Measurements from ENCODE around the gene SUN5.

SUN5 gene

DNA sequence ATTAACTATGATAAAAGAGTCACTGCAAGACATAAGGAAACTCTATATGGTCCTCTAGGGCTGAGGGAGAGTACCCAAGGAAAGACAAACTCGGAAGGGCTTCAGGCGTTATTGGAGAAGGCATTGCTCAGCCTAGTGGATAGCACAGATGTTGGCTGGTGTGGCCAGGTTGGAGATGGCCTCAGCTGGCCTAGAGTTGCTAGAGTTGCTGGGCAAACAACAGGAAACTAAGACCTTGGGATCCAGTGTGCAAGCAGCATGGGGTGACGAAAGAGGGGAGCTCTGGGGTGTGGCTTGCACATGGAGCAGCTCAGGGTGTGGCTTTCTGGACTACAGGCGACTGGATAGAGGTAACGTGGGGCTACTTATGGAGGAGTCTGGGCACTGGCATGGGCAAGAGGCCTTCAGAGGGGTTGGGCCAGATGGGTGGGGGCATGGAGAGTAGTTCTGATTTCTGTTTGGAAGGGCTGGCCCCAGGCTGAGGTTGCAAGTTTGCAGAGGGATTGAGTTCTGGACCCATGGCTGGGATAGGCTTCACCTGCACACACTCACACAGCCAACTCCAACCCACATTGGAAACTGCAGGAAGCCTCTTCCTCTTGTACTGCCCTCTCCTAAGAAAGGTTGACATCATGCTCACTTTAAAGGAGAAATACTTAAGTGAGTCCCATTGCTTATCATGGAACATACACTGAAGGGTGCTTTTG, 22.0 kb upstream of the SUN5 start:
- no peak for ATAC-seq

- no peak for ATAC-seq
Measured at GRCh38 chr20:33025318-33025876, 21.2 kb upstream of the SUN5 start.

DNA sequence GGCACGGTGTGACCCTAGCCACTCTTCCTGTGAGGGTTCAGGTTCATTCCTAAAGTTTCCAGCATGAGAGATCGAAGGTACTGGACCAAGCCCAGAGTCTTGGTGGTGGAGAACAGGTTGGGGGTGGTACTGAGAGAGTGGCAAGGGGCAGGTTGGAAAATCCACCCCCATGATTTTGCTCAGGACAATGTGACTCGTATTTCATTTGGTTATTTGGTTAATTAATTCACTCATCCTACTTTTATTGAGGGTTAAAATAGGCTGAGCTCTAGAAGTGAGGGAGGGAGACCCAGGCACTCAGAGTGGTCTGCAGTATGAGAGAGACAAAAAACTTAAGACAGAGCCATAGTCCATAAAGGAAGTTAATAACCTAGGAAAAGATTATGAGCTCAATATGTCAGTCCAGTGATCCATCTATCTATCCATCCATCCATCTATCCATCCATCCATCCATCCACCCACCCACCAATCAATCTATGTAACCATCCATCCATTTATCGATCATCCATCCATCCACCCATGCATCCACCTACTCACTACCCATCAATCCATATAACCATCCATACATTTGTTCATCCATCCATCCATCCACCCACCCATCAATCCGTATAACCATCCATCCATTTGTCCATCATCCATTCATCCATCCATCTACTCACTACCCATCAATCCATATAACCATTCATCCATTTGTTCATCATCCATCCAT, 20.5 kb upstream of the SUN5 start:
- ATAC-seq, result no peak

DNA sequence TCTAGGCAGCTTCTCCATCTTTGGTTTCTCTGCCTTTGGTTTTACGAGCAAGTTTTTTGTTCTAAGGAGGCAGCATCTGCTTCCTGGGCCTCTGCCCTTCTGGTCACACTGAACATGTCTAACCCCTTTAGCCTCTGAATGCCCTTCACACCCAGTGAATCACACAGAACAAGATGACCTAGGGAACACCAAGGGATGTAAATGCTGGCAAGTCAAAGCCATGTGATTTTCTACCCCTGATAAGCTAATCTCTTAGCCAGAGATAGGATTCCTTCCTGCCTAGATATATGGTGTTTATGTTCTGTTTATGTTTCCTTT, 20.0 kb upstream of the SUN5 start:
- ATAC-seq, result no peak

- ATAC-seq, result no peak
Measured at GRCh38 chr20:33023439-33024242, 19.4 kb upstream of the SUN5 start.

GRCh38 chr20:33022694-33023438, 18.6 kb upstream of the SUN5 start:
- ATAC-seq, result no peak

DNA sequence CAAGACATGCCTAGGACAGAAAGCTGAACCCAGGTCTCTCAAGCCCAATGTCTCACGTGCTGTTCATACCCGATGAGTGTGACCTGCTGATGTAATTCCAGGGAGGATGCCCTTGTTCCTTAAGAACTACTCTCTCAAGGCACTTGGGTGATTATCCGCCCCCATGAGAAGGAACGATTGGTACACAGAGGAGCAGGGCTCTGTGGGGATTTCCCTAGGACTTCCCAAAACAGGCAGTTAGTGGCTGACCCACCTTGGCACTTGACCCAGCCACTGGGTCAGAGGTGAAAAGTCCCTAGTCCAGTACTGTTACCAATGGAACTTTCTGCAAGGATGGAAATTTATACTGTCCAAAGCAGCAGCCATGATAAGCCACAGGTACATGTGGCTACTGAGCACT, 18.1 kb upstream of the SUN5 start:
- ATAC-seq, result no peak

GRCh38 chr20:33021879-33022278, 17.6 kb upstream of the SUN5 start:
- no peak for ATAC-seq

DNA sequence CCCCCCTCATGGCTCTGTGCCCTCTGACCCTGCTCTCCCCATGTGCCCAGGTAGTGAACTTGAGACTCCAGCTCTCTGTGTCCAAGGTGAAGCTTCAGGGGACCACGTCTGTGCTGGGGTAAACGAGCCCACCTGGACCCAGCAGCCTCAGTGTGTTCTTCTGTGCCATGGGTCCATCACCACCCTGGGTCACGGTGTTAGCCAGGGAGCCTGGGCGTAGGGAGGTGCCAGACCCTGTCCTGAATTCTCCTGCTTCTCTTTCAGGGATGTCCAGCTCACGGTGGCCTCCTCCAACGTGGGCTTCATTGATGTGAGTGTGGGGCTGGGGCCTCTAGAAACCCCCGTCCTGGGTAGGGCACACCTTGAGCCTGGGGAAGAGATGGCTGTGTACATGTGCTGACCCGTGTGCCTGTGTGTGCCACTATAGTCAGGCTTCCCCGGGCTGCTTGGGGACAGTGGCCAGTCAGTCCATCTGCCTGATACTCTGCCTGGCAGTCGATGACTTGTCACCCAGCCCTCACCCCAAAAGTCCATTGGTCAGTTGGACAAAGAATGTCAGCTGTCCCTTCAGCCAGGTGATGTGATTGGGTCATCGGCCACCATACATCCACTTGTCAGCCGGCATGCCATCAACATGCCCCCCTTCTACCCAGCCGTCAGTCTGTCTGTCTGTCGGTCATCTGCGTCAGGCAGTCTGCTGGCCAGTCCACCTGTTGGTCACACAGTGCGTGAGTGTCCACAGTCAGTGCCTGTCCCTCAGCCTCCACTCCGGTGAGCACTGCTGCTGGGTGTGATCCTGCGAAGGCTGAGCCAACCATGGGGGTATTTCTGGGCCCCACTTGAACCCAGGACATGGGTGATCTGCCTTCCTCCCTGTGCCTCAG, 16.3 kb upstream of the SUN5 start:
- ATAC-seq, result no peak

DNA sequence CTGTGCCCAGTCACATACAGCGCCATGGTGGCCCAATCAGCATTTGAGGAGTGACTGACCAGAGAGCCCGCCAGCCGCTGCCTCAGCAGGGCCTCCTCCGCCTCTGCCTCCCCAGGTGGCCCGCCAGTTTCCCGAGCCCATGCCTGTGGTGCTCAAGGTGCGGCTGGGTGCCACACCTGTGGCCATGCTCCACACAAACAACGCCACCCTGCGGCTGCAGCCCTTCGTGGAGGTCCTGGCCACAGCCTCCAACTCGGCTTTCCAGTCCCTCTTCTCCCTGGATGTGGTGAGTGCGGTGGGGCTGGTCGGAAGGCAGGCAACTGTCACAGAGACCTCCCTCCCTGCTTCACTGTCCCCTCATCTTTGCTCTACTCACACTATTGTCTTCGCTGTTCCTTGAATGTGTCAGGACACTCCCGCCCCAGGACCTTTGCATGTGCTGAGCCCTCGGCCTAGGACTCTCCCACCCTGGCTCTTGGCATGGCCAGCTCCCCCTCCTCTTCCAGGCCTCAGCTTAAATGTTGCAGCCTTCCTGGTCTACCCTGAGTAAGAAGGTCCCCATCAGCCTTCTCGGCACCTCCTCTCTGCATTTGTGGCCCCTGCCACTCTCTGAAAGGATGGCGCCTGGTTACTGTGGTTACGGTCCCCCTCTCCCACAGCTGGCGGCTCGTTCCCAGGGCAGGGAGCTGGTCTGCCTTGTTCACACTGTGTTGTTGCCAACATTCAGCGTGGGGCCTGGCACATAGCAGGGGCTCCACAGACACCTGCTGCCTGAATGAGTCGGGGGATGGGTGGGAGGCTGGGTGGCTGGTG, 15.4 kb upstream of the SUN5 start:
- ATAC-seq, result no peak

DNA sequence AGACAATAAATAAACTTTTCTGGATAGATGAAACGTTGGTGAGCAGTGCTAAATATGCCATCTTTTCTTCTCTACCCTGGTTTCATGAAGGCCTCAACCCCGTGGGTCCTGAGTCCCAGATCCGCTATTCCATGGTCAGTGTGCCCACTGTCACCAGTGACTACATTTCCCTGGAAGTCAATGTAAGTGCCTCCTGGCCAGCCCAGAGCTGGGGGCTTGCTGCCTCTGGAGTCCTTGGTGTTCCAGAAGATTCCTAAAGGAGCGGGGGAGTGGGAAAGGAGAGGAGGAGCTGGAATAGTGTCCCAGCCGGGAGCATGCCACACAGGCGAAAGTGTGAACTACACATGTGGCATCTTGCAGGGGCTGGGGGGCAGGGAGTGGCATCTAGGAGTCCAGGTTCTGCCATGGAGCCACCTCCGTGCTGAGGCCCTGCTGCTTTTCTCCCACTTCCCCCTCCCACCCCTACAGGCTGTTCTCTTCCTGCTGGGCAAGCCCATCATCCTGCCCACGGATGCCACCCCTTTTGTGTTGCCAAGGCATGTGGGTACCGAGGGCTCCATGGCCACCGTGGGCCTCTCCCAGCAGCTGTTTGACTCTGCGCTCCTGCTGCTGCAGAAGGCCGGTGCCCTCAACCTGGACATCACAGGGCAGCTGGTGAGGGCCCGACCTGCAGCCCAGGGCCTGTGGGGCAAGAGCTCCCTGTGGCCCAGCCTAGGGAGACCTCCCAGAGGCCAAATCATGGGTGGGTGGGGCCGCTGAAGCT, 14.1 kb upstream of the SUN5 start:
- ATAC-seq, result no peak

DNA sequence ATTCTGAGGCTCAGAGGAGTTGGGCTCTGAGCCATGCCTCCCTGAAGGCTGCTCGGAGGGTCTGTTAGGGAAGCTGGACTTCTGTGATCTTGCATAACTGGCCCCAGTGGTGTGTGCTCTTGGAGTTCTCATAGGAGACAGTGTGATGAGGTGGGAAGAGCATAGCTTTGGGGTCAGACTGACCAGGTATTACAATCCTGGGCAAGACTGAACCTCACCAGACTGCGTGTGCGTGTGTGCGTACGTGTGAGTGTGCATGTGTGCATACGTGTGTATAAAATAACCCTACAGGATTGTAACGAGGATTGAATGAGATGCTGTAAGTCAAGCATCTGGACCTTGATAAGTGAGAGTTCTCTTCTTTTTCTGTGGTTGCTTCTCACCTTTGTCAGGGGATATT, 13.3 kb upstream of the SUN5 start:
- no peak for ATAC-seq

DNA sequence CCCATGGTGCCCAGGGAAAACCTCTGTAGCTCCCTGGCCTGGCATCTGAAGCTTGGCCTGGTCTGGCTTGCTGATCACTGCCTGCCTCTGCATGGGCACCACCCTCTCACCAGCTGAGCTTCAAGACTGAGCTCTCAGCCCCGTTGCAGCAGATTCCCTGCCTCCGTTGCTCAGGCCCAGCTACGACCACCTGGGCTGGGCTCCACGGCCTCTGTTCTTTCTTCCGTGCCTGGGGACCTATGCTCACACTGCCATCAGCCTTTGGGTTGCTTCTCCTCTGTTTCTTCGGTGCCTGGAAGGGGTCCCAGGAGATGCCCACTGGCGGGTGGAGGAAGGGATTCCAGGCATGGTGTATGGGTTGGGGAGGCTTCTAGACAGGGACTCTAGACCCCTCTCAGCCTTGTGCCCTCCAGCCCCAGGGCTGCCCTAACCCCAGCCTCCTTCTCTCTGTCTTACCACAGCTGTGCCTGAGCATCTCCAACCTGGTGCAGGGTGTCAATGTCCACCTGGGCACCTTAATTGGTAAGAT, 12.4 kb upstream of the SUN5 start:
- ATAC-seq, result no peak

DNA sequence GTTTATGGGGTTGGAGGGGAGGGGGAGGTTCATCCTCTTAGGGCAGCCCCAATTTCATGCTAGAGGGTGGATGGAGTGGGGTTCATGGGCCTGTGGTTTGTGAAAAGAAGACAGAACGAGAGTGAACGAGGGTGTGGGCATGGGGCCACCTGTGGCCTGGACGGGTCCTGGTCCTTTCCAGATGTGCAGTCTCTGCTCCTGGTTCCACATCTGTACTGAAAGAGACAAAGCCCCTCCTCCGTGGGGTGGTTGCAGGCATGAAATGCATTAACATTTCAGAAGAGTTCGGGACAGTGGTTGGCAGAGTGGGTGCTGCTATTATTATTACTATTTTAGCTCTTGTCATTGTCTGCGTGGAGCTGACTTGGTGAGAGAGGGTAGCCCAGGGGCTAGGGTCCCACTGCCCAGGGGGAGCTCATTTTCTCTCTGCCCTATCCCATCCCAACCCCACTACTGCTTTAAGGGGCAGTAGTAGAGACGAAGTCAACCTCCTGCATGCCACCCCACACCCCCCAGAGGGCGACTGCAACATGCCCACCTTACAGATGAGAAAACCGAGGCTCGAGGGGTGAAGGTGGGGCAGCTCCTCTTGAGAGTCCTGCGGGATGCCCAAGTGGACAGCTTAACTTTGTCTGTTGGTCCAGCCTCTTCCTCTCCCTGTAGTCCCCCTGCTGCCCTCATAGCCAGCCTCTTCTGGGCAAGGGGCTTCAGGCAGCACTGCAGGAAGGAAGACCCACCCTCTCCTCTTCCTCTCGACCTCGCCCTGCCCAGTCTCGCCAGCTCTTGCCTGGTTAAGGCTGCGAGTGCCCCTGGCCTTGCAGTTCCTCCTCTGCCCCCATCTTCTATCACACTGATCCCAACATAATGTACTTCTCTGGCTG, 11.7 kb upstream of the SUN5 start:
- no peak for ATAC-seq

DNA sequence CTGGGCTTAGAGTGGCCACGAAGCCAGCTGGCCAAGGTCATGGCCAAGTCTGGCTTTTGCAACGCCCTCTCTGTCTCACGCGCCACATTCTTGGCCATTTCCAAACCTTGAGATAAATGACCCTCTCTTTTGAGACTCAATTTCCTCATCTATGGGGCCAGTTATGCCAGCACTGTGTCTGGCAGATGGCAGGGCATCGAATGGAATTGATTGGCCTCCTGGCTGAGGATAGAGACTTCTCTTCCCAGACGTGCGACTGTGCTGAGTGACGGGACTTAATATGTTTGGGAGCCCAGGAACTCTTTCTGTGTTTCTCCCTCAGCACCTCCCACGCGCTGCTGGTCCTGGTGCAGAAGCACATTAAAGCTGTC, 10.9 kb upstream of the SUN5 start:
- ATAC-seq, result no peak

- ATAC-seq, result no peak
Measured at GRCh38 chr20:33014336-33015113, 10.3 kb upstream of the SUN5 start.

DNA sequence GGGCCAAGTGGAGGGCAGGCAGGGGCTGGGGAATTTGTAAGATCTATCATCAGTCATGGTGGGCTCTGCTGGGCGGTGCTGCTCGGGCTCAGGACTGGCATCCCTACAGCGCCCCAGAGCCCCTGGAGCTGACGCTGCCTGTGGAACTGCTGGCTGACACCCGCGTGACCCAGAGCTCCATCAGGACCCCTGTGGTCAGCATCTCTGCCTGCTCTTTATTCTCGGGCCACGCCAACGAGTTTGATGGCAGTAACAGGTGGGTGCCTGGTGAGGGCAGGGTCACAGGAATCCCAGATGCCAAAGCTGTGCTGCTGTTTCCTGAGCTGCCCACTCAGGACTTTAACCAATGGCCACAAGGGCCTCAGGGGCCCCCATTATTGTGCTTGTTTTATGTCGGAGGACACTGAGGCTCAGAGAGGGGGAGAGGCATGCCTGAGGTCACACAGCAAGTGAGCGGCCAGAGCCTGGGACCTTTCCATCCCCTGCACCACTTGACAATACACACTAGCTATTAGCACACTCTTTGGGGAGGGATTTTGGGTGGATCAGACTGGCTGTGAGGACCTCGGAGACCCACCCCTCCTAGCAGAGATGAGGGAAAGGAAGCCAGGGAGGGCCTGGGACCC, 9.6 kb upstream of the SUN5 start:
- ATAC-seq, result no peak
